Prostate gland (tissue), 2 donors: ENCODE data around the gene ASB8.

ENCODE experiments used
- CTCF ChIP-seq, 4 experiments: fragments of 200-600 bp in 2 of 4; fragments of 450-650 bp in 2 of 4; sonication (generic) in 2 of 4; IDR thresholded peaks; 1 replicate in 3 of 4; 2 replicates in 1 of 4; pipeline ENCODE4 v1.5.1; 2016 to 2019; ENCODE audit warnings: antibody characterized with exemption in 4 of 4, mild to moderate bottlenecking in 2 of 4, moderate library complexity in 2 of 4
- POLR2A ChIP-seq: fragments of 450-650 bp; IDR thresholded peaks from one replicate; pipeline ENCODE4 v1.6.1; 2016; ENCODE audit warnings: antibody characterized with exemption, mild to moderate bottlenecking
- POLR2AphosphoS5 ChIP-seq: sonication (generic); formaldehyde crosslinking; IDR thresholded peaks from one replicate; pipeline ENCODE4 v1.6.1; 2017; ENCODE audit warnings: antibody characterized with exemption

GRCh38 chr12:48160807-48161206 is 3.5 kb upstream of the ASB8 start:
- no peak for TF ChIP-seq CTCF (IDR thresholded peaks at IDR 0.05)
- TF ChIP-seq POLR2A: no peak
- TF ChIP-seq POLR2AphosphoS5: no peak
